Measurements from ENCODE around the gene COL6A2.

GRCh38 chr21:46087641-46088040, 10.3 kb upstream of the COL6A2 start:
- TF ChIP-seq RFX5 (IDR thresholded peaks at IDR 0.05) (no peak), MAFK (IDR thresholded peaks at IDR 0.05; ENCODE audit: partially characterized antibody) (no peak), SMC3 (IDR thresholded peaks at IDR 0.05) (no peak)
- TF ChIP-seq, protein P1, sequence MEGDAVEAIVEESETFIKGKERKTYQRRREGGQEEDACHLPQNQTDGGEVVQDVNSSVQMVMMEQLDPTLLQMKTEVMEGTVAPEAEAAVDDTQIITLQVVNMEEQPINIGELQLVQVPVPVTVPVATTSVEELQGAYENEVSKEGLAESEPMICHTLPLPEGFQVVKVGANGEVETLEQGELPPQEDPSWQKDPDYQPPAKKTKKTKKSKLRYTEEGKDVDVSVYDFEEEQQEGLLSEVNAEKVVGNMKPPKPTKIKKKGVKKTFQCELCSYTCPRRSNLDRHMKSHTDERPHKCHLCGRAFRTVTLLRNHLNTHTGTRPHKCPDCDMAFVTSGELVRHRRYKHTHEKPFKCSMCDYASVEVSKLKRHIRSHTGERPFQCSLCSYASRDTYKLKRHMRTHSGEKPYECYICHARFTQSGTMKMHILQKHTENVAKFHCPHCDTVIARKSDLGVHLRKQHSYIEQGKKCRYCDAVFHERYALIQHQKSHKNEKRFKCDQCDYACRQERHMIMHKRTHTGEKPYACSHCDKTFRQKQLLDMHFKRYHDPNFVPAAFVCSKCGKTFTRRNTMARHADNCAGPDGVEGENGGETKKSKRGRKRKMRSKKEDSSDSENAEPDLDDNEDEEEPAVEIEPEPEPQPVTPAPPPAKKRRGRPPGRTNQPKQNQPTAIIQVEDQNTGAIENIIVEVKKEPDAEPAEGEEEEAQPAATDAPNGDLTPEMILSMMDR (IDR thresholded peaks at IDR 0.05): no peak

Data from A549 (cell line).